ENCODE measurements around the gene KCNJ9.

The KCNJ9 gene

DNA sequence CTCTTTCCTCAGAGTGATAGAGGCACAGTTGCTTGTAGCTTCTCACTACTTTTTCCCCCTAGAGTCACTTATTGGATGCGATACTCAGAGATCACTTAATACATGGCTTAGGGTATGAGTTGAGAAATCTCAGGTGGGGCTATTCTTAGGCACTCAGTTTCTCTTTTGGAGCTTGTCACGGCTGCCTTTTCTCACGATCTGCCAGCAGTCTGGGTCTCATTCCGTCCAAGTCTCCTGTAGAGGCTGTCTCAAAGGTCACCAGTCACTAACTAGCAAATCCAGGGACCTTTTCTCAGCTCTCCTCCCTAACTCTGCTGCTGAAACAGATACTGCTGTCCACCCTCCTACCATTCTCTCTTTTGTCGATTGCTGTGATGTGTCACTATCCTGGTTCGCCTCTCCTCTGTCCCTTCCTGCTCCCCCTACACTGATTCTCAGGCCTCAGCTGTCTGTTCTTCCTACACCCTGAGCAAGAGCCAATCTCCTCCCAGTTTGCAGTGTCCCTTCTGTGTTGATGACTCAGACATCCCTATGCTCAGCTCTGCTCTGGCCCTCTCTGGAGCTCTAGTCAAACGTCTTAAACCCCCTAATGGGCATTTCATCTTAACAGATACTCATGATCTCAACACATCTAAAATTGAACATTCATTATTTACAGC, 46.7 kb downstream of the KCNJ9 start:
- no peak for DNase-seq

DNA sequence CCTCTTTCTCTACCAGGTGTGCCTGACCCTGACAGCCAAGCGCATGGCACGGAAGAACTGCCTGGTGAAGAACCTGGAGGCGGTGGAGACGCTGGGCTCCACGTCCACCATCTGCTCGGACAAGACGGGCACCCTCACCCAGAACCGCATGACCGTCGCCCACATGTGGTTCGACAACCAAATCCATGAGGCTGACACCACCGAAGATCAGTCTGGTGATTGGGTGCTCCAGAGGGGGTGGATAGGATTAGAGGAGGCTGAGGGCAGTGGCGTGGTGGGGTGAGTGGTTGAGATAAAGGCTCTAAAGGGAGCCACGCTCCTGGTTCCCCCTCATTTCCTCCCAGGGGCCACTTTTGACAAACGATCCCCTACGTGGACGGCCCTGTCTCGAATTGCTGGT, 47.3 kb downstream of the KCNJ9 start:
- no peak for DNase-seq

DNA sequence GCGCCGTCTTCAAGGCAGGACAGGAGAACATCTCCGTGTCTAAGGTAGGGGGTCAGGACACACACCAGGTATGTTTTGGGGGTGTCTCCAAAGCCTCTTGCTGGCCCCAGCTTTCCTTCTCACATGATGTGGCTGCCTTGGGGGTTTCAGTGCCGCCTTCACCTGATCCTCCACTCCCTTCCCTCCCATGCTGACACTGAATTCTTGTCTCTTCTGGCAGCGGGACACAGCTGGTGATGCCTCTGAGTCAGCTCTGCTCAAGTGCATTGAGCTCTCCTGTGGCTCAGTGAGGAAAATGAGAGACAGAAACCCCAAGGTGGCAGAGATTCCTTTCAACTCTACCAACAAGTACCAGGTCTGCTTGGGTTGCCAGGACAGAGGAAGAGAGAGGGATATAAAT, 47.7 kb downstream of the KCNJ9 start:
- DNase-seq = no peak

DNA sequence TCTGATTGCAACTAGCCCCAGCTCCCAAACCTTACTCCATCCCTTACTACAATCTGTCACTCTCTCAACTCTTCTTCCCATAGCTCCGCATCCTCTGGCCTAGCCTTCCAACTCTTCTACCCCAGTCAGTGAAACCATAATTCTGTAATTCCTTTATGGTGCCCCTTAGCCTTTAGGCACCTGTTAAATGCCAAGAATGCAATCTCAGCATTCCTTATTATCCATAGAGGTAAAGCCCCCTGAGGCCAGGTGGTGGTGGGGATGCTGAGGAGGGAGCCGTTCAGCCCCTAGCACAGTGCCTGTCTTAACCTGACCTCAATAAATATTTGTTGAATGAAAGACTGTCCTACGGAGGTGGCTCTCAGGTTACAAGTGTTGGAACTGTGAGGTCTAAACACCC, 48.2 kb downstream of the KCNJ9 start:
- no peak for DNase-seq

DNA sequence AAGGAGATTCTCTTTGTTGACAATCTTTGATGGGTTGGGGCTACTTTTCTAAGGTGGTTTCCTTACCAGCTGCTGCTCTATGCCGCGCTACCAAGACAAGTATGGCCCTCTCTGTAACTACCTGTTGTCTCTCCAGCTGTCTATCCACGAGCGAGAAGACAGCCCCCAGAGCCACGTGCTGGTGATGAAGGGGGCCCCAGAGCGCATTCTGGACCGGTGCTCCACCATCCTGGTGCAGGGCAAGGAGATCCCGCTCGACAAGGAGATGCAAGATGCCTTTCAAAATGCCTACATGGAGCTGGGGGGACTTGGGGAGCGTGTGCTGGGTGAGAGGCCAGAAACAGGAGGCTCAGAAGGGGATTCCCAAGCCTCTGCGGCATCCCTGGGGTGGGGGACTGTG, 48.6 kb downstream of the KCNJ9 start:
- DNase-seq = no peak

DNA sequence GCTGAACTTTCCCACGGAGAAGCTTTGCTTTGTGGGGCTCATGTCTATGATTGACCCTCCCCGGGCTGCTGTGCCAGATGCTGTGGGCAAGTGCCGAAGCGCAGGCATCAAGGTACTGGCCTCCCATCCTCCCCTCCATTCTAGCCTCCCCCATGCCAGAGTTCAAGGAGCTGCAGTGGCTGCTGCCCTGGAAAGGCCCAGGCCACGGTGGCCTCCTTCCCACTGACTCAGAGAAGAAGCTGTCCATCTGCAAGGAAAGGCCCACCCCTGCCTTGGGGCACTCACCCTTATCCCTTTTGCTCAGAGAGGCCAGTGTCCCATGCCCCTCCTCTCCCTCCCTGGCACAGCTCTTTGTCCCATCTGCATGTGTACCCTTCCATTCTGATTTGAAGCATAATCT, 49.1 kb downstream of the KCNJ9 start:
- DNase-seq = no peak

DNA sequence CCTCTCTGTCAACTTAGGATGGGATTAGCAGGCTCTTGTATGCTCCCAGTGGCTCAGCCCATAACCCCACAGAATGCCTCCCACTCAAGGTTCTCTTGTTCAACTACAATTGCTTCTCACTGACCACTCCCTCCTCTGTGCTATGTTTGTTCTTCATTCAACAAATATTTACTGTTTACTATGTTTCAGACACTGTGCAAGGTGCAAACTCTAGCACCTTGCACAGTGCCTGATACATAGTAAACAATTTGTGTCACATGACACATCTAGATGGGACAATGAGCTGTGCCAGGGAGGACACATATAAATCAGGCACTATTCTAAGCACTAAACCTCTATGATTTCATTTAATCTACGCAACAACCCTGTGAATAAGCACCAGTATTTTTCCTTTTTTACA, 49.6 kb downstream of the KCNJ9 start:
- no peak for DNase-seq

DNA sequence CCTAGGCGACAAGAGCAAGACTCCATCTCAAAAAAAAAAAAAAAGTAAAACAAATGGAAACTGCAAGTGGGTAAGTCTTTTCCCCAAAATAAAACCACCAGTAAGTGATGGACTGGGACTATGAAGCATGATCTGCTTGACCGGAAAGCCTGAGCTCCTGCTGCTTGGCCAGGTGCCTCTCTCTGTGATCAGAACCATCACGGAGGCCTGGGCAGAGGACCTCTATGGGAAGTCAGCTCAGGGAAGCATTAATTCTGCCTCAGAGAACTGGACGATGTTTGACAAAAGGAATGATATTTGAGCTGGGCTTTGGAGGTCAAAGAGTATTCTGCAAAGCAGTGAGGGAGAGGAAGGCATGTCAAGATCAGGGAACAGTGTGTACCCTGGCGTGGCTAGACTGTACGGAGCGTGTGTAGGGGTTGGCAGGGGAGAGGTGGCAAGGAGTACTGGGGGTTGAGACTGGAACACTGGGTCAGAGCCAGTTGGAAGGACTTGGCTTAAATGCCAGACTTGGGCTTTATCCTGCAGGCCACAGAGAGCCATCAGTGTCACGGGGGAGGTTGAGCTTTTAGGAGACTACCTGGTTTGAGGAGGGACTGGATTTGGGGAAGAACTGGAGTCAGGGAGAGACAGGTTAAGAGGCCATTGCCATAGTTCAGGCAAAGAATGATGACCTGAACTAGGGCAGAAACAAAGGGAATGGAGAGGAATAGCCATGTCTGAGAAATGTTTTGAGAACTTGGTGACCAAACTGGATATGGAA, 50.6 kb downstream of the KCNJ9 start:
- DNase-seq = no peak

DNA sequence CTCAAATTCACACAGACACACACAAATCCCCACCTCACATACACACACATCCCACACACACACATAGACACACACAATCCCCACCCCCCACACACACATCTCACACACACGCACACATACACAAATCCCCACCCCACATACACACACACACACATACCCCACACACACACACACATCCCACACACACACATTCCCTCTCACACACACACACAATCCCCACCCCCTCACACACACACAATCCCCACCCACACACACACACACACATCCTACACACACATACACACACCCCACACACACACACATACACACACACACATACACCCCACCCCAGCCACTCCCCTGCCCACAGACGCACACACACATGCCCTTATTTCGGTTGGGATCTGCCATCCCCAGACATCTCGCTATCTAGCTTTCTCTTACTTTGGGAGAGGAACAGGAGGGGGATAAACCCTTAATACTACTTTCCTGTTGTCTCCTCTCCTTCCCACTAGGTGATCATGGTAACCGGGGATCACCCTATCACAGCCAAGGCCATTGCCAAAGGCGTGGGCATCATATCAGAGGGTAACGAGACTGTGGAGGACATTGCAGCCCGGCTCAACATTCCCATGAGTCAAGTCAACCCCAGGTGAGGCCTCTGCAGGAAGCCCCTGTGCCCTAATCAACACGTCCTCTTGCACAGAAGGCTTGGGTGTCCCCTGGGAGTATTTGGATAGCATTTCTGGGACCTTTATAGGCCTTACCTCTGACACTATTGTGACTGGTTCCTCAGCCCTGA, 52.8 kb downstream of the KCNJ9 start:
- DNase-seq = no peak

DNA sequence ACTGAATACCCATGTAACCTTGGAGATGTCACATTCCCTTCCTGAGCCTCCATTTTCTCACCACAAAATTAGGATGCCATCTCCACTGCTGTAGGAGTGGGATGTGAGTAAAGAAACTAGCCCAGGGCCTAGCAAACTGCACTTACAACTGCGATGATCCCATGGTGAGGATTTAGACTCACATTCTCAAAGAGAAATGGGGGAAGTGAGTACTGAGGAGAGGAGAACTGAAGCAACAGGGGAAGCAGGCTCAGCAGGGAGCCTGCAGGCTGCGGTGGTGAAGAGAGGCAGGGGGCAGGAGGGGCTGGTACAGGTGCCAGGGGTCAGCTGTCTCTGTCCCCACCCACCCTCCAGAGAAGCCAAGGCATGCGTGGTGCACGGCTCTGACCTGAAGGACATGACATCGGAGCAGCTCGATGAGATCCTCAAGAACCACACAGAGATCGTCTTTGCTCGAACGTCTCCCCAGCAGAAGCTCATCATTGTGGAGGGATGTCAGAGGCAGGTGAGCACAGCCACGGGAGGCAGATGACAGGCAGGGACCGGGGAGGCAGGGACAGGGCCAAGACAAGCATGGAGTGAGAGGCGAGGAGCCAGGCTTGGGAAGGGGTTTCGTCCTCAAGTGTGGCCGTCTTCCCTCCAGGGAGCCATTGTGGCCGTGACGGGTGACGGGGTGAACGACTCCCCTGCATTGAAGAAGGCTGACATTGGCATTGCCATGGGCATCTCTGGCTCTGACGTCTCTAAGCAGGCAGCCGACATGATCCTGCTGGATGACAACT, 53.6 kb downstream of the KCNJ9 start:
- DNase-seq = no peak

DNA sequence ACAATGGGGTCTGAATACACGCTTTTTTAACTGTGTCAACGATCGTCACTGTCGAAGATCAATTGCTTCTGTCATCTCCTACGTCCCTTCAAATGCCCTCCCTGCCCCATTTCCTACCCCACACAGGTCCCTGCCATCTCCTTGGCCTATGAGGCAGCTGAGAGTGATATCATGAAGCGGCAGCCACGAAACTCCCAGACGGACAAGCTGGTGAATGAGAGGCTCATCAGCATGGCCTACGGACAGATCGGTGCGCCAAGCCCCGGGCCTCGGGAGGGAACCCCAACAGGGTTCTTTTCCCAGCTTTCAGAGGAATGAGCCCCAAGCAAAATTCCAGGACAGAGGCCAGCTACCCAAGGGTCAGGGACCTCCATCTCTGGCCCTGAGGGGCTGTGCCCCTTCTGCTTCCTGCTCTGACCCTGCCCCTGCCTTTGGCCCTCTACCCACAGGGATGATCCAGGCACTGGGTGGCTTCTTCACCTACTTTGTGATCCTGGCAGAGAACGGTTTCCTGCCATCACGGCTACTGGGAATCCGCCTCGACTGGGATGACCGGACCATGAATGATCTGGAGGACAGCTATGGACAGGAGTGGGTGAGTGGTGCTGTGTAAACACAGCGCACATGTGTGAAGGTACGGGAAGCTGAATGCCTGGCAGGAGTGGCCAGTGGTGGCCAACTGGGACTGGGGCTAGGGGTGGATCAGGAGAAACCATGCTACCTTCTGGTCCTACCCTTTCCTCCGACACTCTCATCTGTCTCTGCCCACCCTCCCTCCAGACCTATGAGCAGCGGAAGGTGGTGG, 55.0 kb downstream of the KCNJ9 start:
- no peak for DNase-seq

DNA sequence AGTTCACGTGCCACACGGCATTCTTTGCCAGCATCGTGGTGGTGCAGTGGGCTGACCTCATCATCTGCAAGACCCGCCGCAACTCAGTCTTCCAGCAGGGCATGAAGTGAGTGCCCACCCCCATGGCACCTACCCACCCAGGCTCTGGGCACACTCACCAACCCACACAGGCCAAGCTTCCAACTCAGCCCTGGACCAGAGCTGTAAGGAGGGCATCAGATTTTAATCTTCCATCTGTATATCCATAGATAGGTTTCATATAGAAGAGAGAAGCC, 55.5 kb downstream of the KCNJ9 start:
- DNase-seq = no peak

DNA sequence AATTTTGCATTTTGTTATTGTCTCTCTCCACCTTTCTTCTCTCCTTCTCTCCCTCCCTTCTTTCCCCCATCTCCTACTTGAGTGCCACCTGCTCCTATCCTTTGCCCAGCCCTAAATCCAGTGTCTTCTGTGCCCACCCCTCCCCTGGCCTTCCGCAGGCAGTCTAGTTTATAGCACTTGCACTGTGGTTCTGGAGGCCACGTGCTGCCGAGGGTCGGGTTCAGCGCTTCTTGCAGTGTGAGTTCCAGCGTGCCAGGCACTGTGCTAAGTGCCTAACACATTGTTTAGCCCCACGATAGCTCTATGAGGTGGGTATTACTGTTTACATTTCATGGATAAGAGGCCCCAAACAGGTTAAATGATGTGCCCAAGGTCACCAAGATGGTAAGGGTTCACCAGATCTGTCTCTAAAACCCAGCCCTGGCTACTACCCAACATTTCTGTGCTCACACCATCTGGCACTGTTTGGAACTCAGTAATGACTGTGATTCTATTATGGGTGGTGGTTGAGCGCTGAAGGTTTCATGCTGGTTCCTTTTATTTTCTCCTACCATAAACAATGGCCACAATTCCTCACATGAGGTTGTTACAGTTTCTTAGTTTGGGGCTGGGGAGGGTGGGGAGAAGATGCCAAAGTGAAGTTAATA, 56.0 kb downstream of the KCNJ9 start:
- DNase-seq = no peak

DNA sequence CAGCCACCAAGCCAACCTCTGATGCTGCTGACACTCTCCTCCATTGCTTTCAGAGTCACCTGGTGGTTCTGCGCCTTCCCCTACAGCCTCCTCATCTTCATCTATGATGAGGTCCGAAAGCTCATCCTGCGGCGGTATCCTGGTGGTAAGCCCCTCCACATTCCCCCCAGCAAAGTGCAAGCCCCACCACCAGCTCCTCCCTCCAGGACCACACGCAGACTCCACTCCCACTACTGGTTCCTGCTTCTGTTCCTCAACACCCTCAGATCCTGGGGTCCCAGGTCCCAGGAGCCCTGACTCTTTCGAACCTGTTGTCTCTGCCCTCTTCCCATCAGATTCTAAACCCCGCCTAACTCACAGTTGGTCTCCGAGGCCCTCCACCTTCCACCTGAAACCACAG, 58.5 kb downstream of the KCNJ9 start:
- no peak for DNase-seq

Data from CD4-positive, alpha-beta T cell treated with Interleukin-10 for 1 hour (primary cell).